AG10803 (cell line): ENCODE results near the gene WDPCP.

Experiments
- DNase-seq: peaks from one replicate; pipeline ENCODE4 v3.0.0; 2010; ENCODE audit warnings: low read depth
- H3K4me3 ChIP-seq: 2 replicates; pipeline ENCODE4 v1.5.1; 2011; ENCODE audit warnings: mild to moderate bottlenecking, low read length, control low read depth
- CTCF ChIP-seq: conservative IDR thresholded peaks from 2 replicates; pipeline ENCODE4 v1.5.1; 2011; ENCODE audit warnings: mild to moderate bottlenecking, low read length, control low read depth, inconsistent platforms

WDPCP gene

GRCh38 chr2:63432373-63432772, 155.9 kb downstream of the WDPCP start:
- TF ChIP-seq CTCF, result no peak
- no peak overlapping the region for H3K4me3 ChIP-seq
- DNase-seq, result peak; percentile 13

GRCh38 chr2:63425606-63426005, 162.7 kb downstream of the WDPCP start:
- DNase-seq, result peak; percentile 41
- TF ChIP-seq CTCF, result no peak
- no peak overlapping the region for H3K4me3 ChIP-seq

GRCh38 chr2:63425079-63425416, 163.2 kb downstream of the WDPCP start:
- no peak for DNase-seq
- no peak for TF ChIP-seq CTCF

GRCh38 chr2:63424329-63425078, 163.8 kb downstream of the WDPCP start:
- peak; percentile 11 for DNase-seq
- TF ChIP-seq CTCF, result peak; percentile 49

More at GRCh38 chr2:63425079-63425416, 163.2 kb downstream of the WDPCP start:
- H3K4me3 ChIP-seq, result no peak overlapping the region

GRCh38 chr2:63422556-63422955, 165.7 kb downstream of the WDPCP start:
- no peak overlapping the region for H3K4me3 ChIP-seq
- peak; percentile 20 for DNase-seq
- no peak for TF ChIP-seq CTCF

More at GRCh38 chr2:63424329-63425078, 163.8 kb downstream of the WDPCP start:
- no peak overlapping the region for H3K4me3 ChIP-seq

- no peak for TF ChIP-seq CTCF
- DNase-seq, result no peak
- no peak overlapping the region for H3K4me3 ChIP-seq
Measured at GRCh38 chr2:63408530-63408929, 179.7 kb downstream of the WDPCP start.

GRCh38 chr2:63406641-63407040, 181.6 kb downstream of the WDPCP start:
- no peak overlapping the region for H3K4me3 ChIP-seq
- DNase-seq, result no peak
- TF ChIP-seq CTCF, result no peak
